Colonic mucosa (tissue), 4 donors: ENCODE results near the gene LSM2. TPM values are rescaled to one million over a fixed set of nuclear protein-coding genes. Genes with fewer than 3 reads are reported as not detected.
"Not testable (repeated sequence)": the region's sequence is repeated elsewhere in the genome, so short reads cannot be mapped to it uniquely, and the experiment has no call there.

Experiments
- DNase-seq: peaks from one replicate; pipeline ENCODE4 v3.0.0-alpha.2; 2020
- H3K27ac ChIP-seq: fragments of 200-600 bp; one replicate; pipeline ENCODE4 v1.8.0; 2021
- H3K27me3 ChIP-seq: fragments of 200-600 bp; one replicate; pipeline ENCODE4 v1.8.0; 2021
- H3K36me3 ChIP-seq: fragments of 200-600 bp; one replicate; pipeline ENCODE4 v1.8.0; 2021
- H3K4me1 ChIP-seq: fragments of 200-600 bp; one replicate; pipeline ENCODE4 v1.8.0; 2021; ENCODE audit warnings: mild to moderate bottlenecking
- H3K4me3 ChIP-seq: fragments of 200-600 bp; one replicate; pipeline ENCODE4 v1.8.0; 2021
- H3K9ac ChIP-seq, 2 donors: one replicate each; pipeline ENCODE4 v1.7.0; 2013; ENCODE audit warnings: control low read depth in 2 of 2, low read depth in 2 of 2, low read length in 2 of 2
- H3K9me3 ChIP-seq: fragments of 200-600 bp; one replicate; pipeline ENCODE4 v1.8.0; 2021
- CTCF ChIP-seq: fragments of 200-600 bp; IDR thresholded peaks from one replicate; pipeline ENCODE4 v1.8.0; 2022; ENCODE audit warnings: antibody characterized with exemption, mild to moderate bottlenecking
- intact Hi-C: fragments of 100-400 bp; cut with DNase I; formaldehyde crosslinking; loops from one replicate; pipeline ENCODE4 v1.14.1; 2022
- total RNA-seq, 2 donors: library from RNA; stranded (reverse); fragmentation: NEBNext Ultra II Directional in 1 of 2; extraction: Animal tissue kit (Norgen Biotek cat#: 25700) in 1 of 2; gene quantifications; one replicate each; pipeline ENCODE4 v1.2.1, GENCODE V29; 2021
- donor health status: healthy.
- donor health status: DM: no; HTN: no; CAD: no.
- donor health status: DM: no; HTN: no; CAD: no.

The LSM2 gene
- total RNA-seq, 2 donors from 2014 or later = 37.6 to 61.3 TPM

- Histone ChIP-seq H3K4me3 (peak overlapping the region; percentile 62), H3K27ac (peak overlapping the region; percentile 91), H3K36me3 (no peaks in the 10 kb centered on the region), H3K9me3 (no peaks in the 10 kb centered on the region), H3K27me3 (no peaks in the 10 kb centered on the region), H3K9ac (peak overlapping the region; percentile 57 to 91), H3K4me1 (peaks cover 5% of the 10 kb centered on the region)
- TF ChIP-seq CTCF = no peak
- DNase-seq = peak; percentile 32
- intact Hi-C loops = loop anchor here (5.0 kb wide), 1 partner anchor 59 kb away; no protein-coding TSS in a partner anchor
These were observed 24.1 kb upstream of the LSM2 start for GRCh38 chr6:31830886-31831335.

DNA sequence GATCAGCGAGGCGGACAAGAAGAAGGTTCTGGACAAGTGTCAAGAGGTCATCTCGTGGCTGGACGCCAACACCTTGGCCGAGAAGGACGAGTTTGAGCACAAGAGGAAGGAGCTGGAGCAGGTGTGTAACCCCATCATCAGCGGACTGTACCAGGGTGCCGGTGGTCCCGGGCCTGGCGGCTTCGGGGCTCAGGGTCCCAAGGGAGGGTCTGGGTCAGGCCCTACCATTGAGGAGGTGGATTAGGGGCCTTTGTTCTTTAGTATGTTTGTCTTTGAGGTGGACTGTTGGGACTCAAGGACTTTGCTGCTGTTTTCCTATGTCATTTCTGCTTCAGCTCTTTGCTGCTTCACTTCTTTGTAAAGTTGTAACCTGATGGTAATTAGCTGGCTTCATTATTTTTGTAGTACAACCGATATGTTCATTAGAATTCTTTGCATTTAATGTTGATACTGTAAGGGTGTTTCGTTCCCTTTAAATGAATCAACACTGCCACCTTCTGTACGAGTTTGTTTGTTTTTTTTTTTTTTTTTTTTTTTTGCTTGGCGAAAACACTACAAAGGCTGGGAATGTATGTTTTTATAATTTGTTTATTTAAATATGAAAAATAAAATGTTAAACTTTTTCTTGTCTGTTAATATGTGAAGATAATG lies 23.0 kb upstream of the LSM2 start:
- DNase-seq = peak; percentile 42
- intact Hi-C loops = loop anchor here (5.0 kb wide), 1 partner anchor 57 kb away; no protein-coding TSS in a partner anchor

GRCh38 chr6:31827286-31828079 lies 20.7 kb upstream of the LSM2 start, which contains the start of gene HSPA1B:
Gene HSPA1B, plus strand, starts transcription at chr6:31827738. Its CDS starts 213 bp downstream, at chr6:31827951.
- Histone ChIP-seq H3K27me3 (no peaks in the 10 kb centered on the region), H3K4me1 (peaks cover 5% of the 10 kb centered on the region), H3K36me3 (no peaks in the 10 kb centered on the region), H3K27ac (peak within 1 kb of the TSS; percentile 99), H3K9me3 (no peaks in the 10 kb centered on the region), H3K9ac (peak within 1 kb of the TSS; percentile 86 to 87), H3K4me3 (peak within 1 kb of the TSS; percentile 46)
- DNase-seq = peak; percentile 100
- intact Hi-C loops = no loop called here
- TF ChIP-seq CTCF = no peak

More for the DNA sequence above, 23.0 kb upstream of the LSM2 start:
- H3K9me3 ChIP-seq = no peaks in the 10 kb centered on the region
- H3K27ac ChIP-seq = peak overlapping the region; percentile 91
- TF ChIP-seq CTCF = peak; percentile 33
- peak overlapping the region; percentile 64 to 91 for H3K9ac ChIP-seq
- H3K4me1 ChIP-seq = peaks cover 5% of the 10 kb centered on the region
- H3K36me3 ChIP-seq = no peaks in the 10 kb centered on the region
- peak overlapping the region; percentile 62 for H3K4me3 ChIP-seq
- H3K27me3 ChIP-seq = no peaks in the 10 kb centered on the region

- Histone ChIP-seq H3K9me3 (no peaks in the 10 kb centered on the region), H3K36me3 (no peaks in the 10 kb centered on the region), H3K9ac (peak overlapping the region; percentile 46 to 86), H3K4me1 (peaks cover 5% of the 10 kb centered on the region), H3K27me3 (no peaks in the 10 kb centered on the region), H3K27ac (peak overlapping the region; percentile 99), H3K4me3 (peak overlapping the region; percentile 46)
- DNase-seq = peak; percentile 92
- TF ChIP-seq CTCF = no peak
- intact Hi-C loops = no loop called here
These were observed 20.1 kb upstream of the LSM2 start for GRCh38 chr6:31826793-31827285.

GRCh38 chr6:31825553-31825952 lies 18.8 kb upstream of the LSM2 start:
- TF ChIP-seq CTCF = no peak

DNA sequence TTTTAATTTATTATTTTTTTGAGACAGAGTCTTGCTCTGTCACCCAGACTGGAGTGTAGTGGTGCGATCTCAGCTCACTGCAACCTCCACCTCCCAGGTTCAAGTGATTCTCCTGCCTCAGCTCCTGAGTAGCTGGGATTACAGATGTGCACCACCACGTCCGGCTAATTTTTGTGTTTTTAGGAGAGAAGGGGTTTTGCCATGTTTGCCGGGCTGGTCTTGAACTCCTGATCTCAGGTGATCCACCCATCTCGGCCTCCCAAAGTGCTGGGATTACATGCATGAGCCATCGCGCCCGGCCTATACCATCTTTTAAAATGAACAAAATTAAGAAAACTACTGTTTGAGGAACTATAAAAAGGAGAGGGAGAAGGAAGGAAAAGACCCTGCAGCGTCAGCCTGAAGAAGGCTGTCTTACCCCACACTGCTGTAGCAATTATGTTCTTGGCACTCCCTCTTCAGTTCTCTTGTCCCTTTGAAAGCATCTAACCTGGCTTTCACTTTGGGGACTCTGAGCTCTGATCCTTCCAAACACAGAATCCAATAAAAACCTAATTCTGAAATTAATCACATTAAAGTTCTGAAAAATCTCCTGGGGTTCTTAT lies 16.9 kb upstream of the LSM2 start:
- H3K4me1 ChIP-seq, H3K9me3 ChIP-seq, intact Hi-C loops, DNase-seq, H3K36me3 ChIP-seq, H3K27me3 ChIP-seq, H3K4me3 ChIP-seq: not testable (repeated sequence)
- peak overlapping the region; percentile 99 for H3K27ac ChIP-seq
- H3K9ac ChIP-seq = peak overlapping the region in 1 of 2 donors; percentile 26

More at GRCh38 chr6:31825553-31825952, 18.8 kb upstream of the LSM2 start:
- Histone ChIP-seq H3K4me1 (no peaks in the 10 kb centered on the region), H3K27me3 (no peaks in the 10 kb centered on the region), H3K27ac (peak overlapping the region; percentile 99), H3K36me3 (no peaks in the 10 kb centered on the region), H3K4me3 (no peak overlapping the region), H3K9me3 (no peaks in the 10 kb centered on the region), H3K9ac (peak overlapping the region in 1 of 2 donors; percentile 86)
- no peak for DNase-seq
- intact Hi-C loops = no loop called here
